ENCODE measurements around the gene RAB11FIP4.

DNA sequence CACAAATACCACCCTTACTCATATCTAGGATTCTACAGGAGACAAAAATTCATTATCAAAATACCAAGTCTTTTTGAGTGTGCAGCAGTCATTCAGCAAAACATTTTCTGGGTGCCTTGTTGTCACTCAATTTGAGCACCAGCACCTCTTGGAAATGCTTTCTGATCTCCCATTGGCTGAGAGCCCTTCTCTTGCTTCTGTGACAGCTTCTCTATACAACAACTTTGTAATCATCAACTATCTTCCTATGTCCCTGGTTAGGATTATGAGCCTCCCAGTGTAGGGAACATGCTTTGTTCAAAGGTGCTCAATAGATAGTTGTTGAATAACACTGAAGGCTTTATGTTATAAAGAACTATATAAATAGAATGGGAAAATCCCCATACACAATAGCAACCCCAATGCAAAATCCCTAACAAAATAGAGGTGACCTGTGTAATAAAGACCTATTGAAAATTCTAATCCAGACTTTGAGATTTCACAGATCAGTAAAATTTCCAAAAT lies 10.3 kb upstream of the RAB11FIP4 start:
- TF ChIP-seq, protein P1, sequence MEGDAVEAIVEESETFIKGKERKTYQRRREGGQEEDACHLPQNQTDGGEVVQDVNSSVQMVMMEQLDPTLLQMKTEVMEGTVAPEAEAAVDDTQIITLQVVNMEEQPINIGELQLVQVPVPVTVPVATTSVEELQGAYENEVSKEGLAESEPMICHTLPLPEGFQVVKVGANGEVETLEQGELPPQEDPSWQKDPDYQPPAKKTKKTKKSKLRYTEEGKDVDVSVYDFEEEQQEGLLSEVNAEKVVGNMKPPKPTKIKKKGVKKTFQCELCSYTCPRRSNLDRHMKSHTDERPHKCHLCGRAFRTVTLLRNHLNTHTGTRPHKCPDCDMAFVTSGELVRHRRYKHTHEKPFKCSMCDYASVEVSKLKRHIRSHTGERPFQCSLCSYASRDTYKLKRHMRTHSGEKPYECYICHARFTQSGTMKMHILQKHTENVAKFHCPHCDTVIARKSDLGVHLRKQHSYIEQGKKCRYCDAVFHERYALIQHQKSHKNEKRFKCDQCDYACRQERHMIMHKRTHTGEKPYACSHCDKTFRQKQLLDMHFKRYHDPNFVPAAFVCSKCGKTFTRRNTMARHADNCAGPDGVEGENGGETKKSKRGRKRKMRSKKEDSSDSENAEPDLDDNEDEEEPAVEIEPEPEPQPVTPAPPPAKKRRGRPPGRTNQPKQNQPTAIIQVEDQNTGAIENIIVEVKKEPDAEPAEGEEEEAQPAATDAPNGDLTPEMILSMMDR (IDR thresholded peaks at IDR 0.05; ENCODE audit: control extremely low read depth in 1 of 3, insufficient read depth in 1 of 3, low read depth in 1 of 3, low read length in 3 of 3): no peak
- TF ChIP-seq, protein P2, sequence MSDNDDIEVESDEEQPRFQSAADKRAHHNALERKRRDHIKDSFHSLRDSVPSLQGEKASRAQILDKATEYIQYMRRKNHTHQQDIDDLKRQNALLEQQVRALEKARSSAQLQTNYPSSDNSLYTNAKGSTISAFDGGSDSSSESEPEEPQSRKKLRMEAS (IDR thresholded peaks at IDR 0.05): no peak
- TF ChIP-seq TAF1 (IDR thresholded peaks at IDR 0.05; ENCODE audit: low read depth, low read length): no peak
- no peak for TF ChIP-seq CEBPB (IDR thresholded peaks at IDR 0.05; ENCODE audit: low read depth, low read length)
- no peak for TF ChIP-seq EZH2 (IDR thresholded peaks at IDR 0.05; ENCODE audit: low read depth, low read length, severe bottlenecking)
- TF ChIP-seq TBP (IDR thresholded peaks at IDR 0.05; ENCODE audit: low read depth, low read length): no peak
- no peak for TF ChIP-seq POLR2A (IDR thresholded peaks at IDR 0.05; ENCODE audit: control extremely low read depth in 1 of 2, low read depth in 2 of 2, low read length in 2 of 2)
- no peak for TF ChIP-seq EP300 (IDR thresholded peaks at IDR 0.05; ENCODE audit: borderline replicate concordance in 1 of 2, low read depth in 2 of 2, low read length in 2 of 2)
- no peak for TF ChIP-seq JUND (IDR thresholded peaks at IDR 0.05; ENCODE audit: low read length)
- no peak for TF ChIP-seq JUN (IDR thresholded peaks at IDR 0.05; ENCODE audit: low read depth, low read length)
- no peak for TF ChIP-seq POLR2AphosphoS5 (IDR thresholded peaks at IDR 0.05; ENCODE audit: low read depth, low read length)
- no peak for TF ChIP-seq CHD1 (IDR thresholded peaks at IDR 0.05; ENCODE audit: low read depth, low read length)
- TF ChIP-seq SP1 (IDR thresholded peaks at IDR 0.05; ENCODE audit: low read depth, low read length): no peak
- no peak for TF ChIP-seq RNF2 (IDR thresholded peaks at IDR 0.05; ENCODE audit: borderline replicate concordance, low read depth, low read length, missing control alignments, poor library complexity, severe bottlenecking)
